Activated CD8-positive, alpha-beta memory T cell treated with anti-CD3 and anti-CD28 coated beads, Interleukin-2, amount 10 ng/mL, durations not matched to agents 7 days and 5 days (primary cell): ENCODE measurements around the gene UBE3A. TPM values are rescaled to one million over a fixed set of nuclear protein-coding genes. Genes with fewer than 3 reads are reported as not detected.
A peak's percentile ranks its signal among the peaks of the same experiment; 100 is the strongest.

ENCODE experiments used
- ATAC-seq: fragments of 150-1000 bp; cut with Tn5 transposase; one replicate; pipeline ENCODE4 v1.10.0; 2021; ENCODE audit warnings: moderate library complexity
- CTCF ChIA-PET: fragments of 350-600 bp; sonication (Branson Sonifier 250); formaldehyde crosslinking; loops from one replicate; lab custom pipeline; 2021; ENCODE audit warnings: antibody characterized with exemption; lab: Charles Lee
- DNase-seq: peaks from one replicate; pipeline ENCODE4 v3.0.0-alpha.2; 2020
- H3K27ac Mint-ChIP-seq: one replicate; pipeline ENCODE4 v1.8.0; 2021; ENCODE audit warnings: mild to moderate bottlenecking, mixed read lengths
- H3K27me3 Mint-ChIP-seq: one replicate; pipeline ENCODE4 v1.8.0; 2021; ENCODE audit warnings: mixed read lengths
- H3K36me3 Mint-ChIP-seq: one replicate; pipeline ENCODE4 v1.8.0; 2021; ENCODE audit warnings: mild to moderate bottlenecking, mixed read lengths
- H3K4me1 Mint-ChIP-seq: one replicate; pipeline ENCODE4 v1.8.0; 2021; ENCODE audit warnings: mixed read lengths
- H3K4me3 Mint-ChIP-seq: one replicate; pipeline ENCODE4 v1.8.0; 2021; ENCODE audit warnings: mild to moderate bottlenecking, moderate library complexity, mixed read lengths
- H3K9me3 Mint-ChIP-seq: one replicate; pipeline ENCODE4 v1.8.0; 2022; ENCODE audit warnings: low read depth, mixed read lengths
- total RNA-seq, 2 experiments: library from RNA; stranded (reverse); gene quantifications; one replicate each; pipeline ENCODE4 v1.2.3, GENCODE V29; 2021

The UBE3A gene
- total RNA-seq, 2 experiments from 2014 or later = 81.0 to 89.8 TPM

DNA sequence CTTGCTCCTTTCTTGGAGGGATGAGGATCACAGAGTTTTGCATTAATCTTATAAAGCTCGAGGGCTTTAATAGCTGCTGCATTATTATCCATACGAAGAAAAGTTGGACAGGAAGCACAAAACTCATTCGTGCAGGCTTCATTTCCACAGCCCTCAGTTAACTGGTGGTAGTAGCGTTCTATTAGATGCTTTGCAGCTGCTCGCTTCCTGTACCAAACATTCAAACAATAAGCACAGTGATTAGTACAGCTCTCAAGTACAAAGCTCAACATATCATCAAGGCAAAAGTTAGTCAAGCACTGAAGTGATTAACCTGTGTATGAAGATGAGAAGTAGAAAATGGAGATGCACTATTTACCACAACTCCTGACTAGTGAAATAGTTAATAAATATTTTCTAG, 63.3 kb downstream of the UBE3A start:
- CTCF ChIA-PET = no interaction called here
- ATAC-seq (no peak), DNase-seq (no peak)
- H3K27me3 Mint-ChIP-seq = no peaks in the 10 kb centered on the region
- H3K27ac Mint-ChIP-seq = no peak overlapping the region
- no peak overlapping the region for H3K4me3 Mint-ChIP-seq
- H3K4me1 Mint-ChIP-seq = peaks cover 9% of the 10 kb centered on the region
- peaks cover 72% of the 10 kb centered on the region for H3K36me3 Mint-ChIP-seq
- peaks cover 8% of the 10 kb centered on the region for H3K9me3 Mint-ChIP-seq

DNA sequence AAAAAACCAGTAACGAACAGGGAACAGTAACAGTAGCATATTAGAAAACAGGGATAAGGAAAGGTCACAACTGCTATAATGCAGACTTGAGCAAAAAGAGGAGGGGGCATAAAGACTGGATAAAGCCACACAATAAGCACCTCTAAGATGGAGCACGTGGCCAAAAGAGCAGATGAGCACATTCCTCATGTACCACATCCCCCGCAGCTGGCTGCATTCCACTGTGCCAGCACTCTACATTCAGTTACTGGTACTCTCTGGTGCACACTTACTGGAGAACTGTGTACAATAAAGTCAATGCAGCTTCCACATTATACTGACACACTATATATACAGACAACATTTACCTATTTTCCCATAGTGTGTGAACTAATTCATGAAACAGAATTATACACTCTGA, 64.7 kb downstream of the UBE3A start:
- H3K9me3 Mint-ChIP-seq = peaks cover 5% of the 10 kb centered on the region
- H3K27me3 Mint-ChIP-seq = no peaks in the 10 kb centered on the region
- peaks cover 73% of the 10 kb centered on the region for H3K36me3 Mint-ChIP-seq
- no peak overlapping the region for H3K4me3 Mint-ChIP-seq
- H3K27ac Mint-ChIP-seq = no peak overlapping the region
- peaks cover 9% of the 10 kb centered on the region for H3K4me1 Mint-ChIP-seq
- DNase-seq = no peak
- CTCF ChIA-PET = no interaction called here
- no peak for ATAC-seq

DNA sequence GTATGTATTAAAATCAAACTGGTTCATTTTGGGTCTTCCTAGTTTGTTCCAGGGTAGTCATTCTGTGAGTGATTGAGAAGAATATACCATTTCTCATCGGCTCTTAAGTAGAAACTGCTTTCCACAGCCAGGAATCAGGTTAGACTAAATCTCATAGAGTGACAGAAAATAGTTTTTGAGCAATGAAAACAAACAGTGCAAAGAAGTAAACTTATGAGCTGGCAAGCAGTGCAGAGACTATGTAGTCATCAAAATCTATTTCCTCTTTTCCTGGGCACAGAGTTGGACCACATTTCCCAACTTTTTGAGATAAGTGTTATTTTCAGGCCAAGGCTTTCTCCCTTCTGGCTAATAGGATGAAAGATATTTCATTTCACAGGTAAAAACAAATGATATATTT, 66.5 kb downstream of the UBE3A start:
- Mint-ChIP-seq H3K9me3 (peaks cover 2% of the 10 kb centered on the region), H3K27ac (no peak overlapping the region)
- ATAC-seq = no peak

DNA sequence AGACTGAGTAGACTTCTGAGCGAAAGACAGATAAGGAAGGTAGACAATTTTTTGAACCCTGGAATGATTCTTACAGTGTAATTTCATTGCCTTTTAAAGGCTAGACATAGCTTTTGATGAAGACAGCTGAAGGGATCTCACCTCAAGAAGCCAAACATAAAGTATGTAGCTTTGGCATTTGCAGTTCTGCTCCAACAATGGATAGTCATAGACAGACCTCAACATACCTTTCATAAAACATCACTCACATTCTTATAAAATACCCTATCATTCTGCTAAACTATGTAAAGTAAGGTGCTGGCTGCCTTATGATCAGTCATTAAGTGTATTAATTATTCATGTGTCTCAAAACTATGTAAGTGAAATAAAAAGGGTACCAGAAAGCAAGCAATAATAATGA, 70.0 kb downstream of the UBE3A start:
- Mint-ChIP-seq H3K9me3 (peaks cover 2% of the 10 kb centered on the region), H3K27ac (no peak overlapping the region), H3K27me3 (no peaks in the 10 kb centered on the region), H3K4me1 (peaks cover 20% of the 10 kb centered on the region), H3K36me3 (peaks cover 60% of the 10 kb centered on the region), H3K4me3 (no peak overlapping the region)
- CTCF ChIA-PET = interaction anchor here (0.9 to 2.1 kb wide), 3 partner anchors 10 to 566 kb away, joined by 3 to 7 read pairs (median 3); no protein-coding TSS in a partner anchor
- DNase-seq = no peak
- no peak for ATAC-seq

More for the DNA sequence above, 66.5 kb downstream of the UBE3A start:
- CTCF ChIA-PET = no interaction called here
- DNase-seq = no peak
- H3K27me3 Mint-ChIP-seq = no peaks in the 10 kb centered on the region
- peaks cover 72% of the 10 kb centered on the region for H3K36me3 Mint-ChIP-seq
- no peak overlapping the region for H3K4me3 Mint-ChIP-seq
- H3K4me1 Mint-ChIP-seq = peaks cover 8% of the 10 kb centered on the region

DNA sequence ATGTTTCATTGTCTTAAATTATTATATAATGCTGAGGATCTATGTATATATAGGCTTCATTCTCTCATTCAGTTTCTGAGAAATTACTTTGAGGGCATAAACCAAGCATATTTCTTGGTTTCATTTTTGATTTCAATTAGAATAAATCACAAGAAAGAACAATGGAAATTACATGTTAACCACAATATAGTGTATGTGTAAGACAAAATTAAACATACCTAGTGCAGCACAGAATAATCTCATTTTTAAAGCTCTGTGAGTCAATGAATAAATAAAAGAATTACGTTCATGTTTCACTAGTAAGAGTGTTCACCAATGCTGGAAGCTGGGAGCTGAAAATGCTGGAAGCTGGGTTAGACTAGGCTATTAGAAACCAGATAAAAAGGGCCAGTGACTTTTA, 72.8 kb downstream of the UBE3A start:
- Mint-ChIP-seq H3K36me3 (peaks cover 56% of the 10 kb centered on the region), H3K9me3 (peaks cover 2% of the 10 kb centered on the region), H3K27ac (peak overlapping the region; percentile 40), H3K4me1 (peaks cover 13% of the 10 kb centered on the region), H3K27me3 (no peaks in the 10 kb centered on the region), H3K4me3 (no peak overlapping the region)
- no peak for DNase-seq
- peak; percentile 51 for ATAC-seq
- CTCF ChIA-PET = interaction anchor here (0.9 kb wide), 1 partner anchor 9 kb away, joined by 3 read pairs; no protein-coding TSS in a partner anchor

DNA sequence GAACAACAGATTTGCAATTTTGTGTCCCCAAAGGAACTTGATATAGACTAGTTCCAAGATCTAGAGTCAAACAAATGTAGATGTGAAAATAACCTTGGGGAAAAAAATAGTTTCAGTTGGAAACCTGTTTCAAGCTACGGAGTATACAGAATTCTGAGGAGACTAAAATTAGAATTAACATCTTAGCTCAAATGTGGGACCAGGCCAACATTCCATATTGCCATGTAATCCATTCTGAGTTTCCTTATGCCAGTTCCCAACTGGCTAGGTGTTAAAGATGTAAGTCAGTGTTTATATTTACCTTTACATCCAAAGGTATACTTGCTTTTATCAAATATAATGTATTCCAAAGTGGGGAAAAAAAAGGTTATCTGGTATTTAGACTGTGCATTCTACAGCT, 76.3 kb downstream of the UBE3A start:
- peaks cover 13% of the 10 kb centered on the region for H3K4me1 Mint-ChIP-seq
- DNase-seq (no peak), ATAC-seq (no peak)
- H3K4me3 Mint-ChIP-seq = no peak overlapping the region
- H3K27ac Mint-ChIP-seq = no peak overlapping the region
- CTCF ChIA-PET = no interaction called here
- H3K36me3 Mint-ChIP-seq = peaks cover 55% of the 10 kb centered on the region
- no peaks in the 10 kb centered on the region for H3K27me3 Mint-ChIP-seq
- H3K9me3 Mint-ChIP-seq = no peaks in the 10 kb centered on the region

DNA sequence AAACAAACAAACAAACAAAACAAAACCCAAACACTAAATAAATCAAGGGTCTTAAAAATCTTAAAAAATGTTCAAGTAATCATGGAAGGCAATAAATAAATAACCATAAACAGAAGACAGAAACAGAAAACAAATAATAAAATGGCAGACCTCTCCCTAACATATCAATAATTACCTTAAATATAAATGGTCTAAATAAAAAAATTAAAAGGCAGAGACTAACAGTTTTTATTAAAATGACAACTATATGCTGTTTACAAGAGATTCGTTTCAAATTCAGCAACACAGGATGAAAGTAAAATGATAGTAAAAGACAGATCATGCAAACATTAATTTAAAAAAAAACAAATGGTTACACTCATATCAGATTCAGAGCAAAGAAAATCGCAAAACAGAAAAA, 91.1 kb downstream of the UBE3A start:
- CTCF ChIA-PET = no interaction called here
- Mint-ChIP-seq H3K4me3 (no peak overlapping the region), H3K27ac (no peak overlapping the region), H3K27me3 (no peaks in the 10 kb centered on the region), H3K9me3 (peaks cover 6% of the 10 kb centered on the region), H3K4me1 (no peaks in the 10 kb centered on the region), H3K36me3 (peaks cover 75% of the 10 kb centered on the region)
- no peak for ATAC-seq
- DNase-seq = no peak

DNA sequence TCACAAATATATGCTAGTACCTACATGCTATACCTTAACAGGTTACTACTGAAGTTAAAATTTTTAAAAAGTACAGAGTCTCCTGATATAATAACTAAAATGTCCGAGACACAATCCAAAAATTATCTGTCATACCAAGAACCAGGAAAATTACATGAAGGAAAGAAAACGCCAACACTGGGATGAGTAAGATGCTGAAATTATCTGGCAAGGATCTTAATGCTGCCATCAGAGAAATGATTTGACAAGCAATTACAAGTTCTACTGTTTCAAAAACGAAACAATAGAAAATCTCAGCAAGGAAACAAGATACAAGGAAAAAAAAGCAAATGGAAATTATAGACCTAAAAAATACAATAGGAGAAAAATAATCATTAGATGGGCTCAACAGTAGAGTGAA, 92.5 kb downstream of the UBE3A start:
- peaks cover 78% of the 10 kb centered on the region for H3K36me3 Mint-ChIP-seq
- H3K4me1 Mint-ChIP-seq = no peaks in the 10 kb centered on the region
- no peak overlapping the region for H3K27ac Mint-ChIP-seq
- no peaks in the 10 kb centered on the region for H3K27me3 Mint-ChIP-seq
- no peak overlapping the region for H3K4me3 Mint-ChIP-seq
- no peak for DNase-seq
- CTCF ChIA-PET = no interaction called here
- peaks cover 6% of the 10 kb centered on the region for H3K9me3 Mint-ChIP-seq
- ATAC-seq = no peak

DNA sequence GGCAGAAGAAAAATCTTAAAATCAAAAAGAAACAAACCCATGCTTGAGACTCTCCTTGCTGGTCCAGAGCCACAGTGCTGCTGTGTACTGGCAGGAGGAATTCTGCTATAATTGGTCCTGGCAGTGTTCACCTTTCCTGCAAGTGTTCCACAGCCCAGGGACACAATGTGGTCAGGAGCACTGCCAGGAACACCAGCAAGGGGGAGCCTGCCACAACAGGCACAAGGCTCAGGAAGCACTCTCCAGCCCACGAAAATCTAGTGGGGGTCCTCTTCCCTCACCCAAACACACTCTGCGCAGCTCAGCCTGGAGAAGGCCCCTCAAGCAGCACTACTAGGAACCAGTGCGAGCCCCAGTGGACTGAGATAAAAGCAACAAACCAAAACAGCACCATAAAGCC, 92.9 kb downstream of the UBE3A start:
- no peak for ATAC-seq
- no peaks in the 10 kb centered on the region for H3K27me3 Mint-ChIP-seq
- no peak overlapping the region for H3K4me3 Mint-ChIP-seq
- peaks cover 6% of the 10 kb centered on the region for H3K9me3 Mint-ChIP-seq
- no peak overlapping the region for H3K27ac Mint-ChIP-seq
- DNase-seq = no peak
- CTCF ChIA-PET = no interaction called here
- H3K4me1 Mint-ChIP-seq = no peaks in the 10 kb centered on the region
- peaks cover 75% of the 10 kb centered on the region for H3K36me3 Mint-ChIP-seq

DNA sequence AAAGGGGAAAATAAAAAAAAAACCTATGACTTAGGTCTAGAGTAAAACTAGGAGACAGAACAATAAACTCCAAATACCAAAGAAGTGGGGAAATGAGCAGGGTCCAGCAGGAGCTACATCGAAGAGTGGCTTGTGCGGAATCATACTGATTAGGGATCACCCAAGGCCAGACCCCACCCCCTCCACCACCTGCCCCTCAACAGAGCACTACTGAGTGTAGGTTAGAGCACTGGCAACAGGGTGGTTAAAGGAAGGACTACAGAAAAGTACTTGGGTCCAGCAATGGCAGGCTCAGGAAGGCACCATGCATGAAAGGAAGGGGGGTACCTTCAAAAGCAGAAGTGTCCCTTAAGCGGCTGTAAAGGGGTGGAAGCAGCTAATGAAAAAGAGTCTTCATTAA, 96.2 kb downstream of the UBE3A start:
- H3K4me1 Mint-ChIP-seq = no peaks in the 10 kb centered on the region
- no peaks in the 10 kb centered on the region for H3K27me3 Mint-ChIP-seq
- H3K9me3 Mint-ChIP-seq = peaks cover 6% of the 10 kb centered on the region
- no peak for ATAC-seq
- peaks cover 67% of the 10 kb centered on the region for H3K36me3 Mint-ChIP-seq
- no peak overlapping the region for H3K27ac Mint-ChIP-seq
- no peak overlapping the region for H3K4me3 Mint-ChIP-seq
- CTCF ChIA-PET = interaction anchor here (1.1 kb wide), 1 partner anchor 591 kb away, joined by 3 read pairs; no protein-coding TSS in a partner anchor
- no peak for DNase-seq

DNA sequence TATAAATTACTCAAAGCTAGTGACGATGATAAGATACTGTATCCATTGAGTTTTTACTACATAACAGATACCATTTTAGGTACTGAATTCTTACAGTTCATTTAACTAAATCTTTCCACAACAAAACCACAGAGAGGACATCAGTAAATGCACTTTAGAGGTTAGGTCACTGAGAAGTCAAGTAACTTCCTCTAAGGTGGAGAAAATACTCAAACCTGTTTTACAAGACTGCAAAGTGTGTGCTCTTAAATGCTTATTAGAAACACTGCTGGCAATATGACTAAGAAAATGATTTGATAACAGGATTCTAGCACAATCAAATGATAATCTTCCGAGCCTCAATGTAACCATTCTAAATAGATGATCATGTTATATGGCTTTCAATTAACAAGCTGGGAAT, 99.4 kb downstream of the UBE3A start:
- Mint-ChIP-seq H3K27ac (no peak overlapping the region), H3K4me3 (no peak overlapping the region), H3K9me3 (peaks cover 6% of the 10 kb centered on the region), H3K4me1 (no peaks in the 10 kb centered on the region), H3K27me3 (no peaks in the 10 kb centered on the region), H3K36me3 (peaks cover 70% of the 10 kb centered on the region)
- DNase-seq (no peak), ATAC-seq (no peak)
- CTCF ChIA-PET = no interaction called here

DNA sequence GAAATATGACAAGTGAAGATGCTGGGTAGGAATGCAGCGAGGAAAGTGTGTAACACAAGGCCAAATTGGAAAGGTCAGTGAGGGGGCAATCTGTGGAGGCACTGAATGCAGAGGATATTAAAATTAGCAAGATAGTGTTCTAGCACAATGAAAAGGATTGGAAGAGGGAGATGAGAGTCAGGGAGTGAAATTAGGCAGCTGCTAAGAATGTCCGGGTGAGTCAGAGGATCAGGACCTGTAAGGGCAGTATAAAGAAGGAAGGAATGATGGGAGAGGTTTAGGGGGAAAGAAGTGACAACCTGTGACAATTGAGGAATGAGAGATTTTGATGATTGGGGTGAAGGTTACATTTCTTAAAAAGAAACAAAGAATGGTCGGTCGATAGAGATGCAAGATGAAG, 103.5 kb downstream of the UBE3A start:
- no peak for DNase-seq
- H3K4me1 Mint-ChIP-seq = no peaks in the 10 kb centered on the region
- H3K9me3 Mint-ChIP-seq = peaks cover 8% of the 10 kb centered on the region
- H3K27ac Mint-ChIP-seq = no peak overlapping the region
- H3K36me3 Mint-ChIP-seq = peaks cover 77% of the 10 kb centered on the region
- H3K4me3 Mint-ChIP-seq = no peak overlapping the region
- CTCF ChIA-PET = no interaction called here
- no peaks in the 10 kb centered on the region for H3K27me3 Mint-ChIP-seq
- no peak for ATAC-seq

DNA sequence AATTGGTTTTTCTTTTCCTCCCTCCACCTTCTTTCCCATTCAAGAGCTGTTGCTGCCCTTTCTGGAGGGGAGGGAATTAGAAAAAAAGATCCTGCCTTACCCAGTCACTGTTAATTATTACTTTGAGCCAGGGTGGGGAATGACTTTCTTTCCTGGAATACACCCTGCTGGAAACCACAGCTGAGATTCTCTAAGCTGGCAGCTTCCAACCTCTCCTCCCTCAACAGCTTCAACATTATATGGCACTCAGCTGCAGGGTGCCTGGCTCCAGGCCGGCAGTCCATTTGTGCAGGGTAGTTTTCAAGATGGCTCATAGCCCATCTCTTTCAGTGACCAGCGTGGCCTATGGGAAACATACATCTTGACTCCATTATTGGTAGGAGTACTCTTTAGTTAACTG, 105.8 kb downstream of the UBE3A start:
- Mint-ChIP-seq H3K4me1 (no peaks in the 10 kb centered on the region), H3K9me3 (peaks cover 8% of the 10 kb centered on the region), H3K4me3 (no peak overlapping the region), H3K27me3 (no peaks in the 10 kb centered on the region), H3K36me3 (peaks cover 64% of the 10 kb centered on the region), H3K27ac (no peak overlapping the region)
- ATAC-seq (no peak), DNase-seq (no peak)
- CTCF ChIA-PET = no interaction called here

DNA sequence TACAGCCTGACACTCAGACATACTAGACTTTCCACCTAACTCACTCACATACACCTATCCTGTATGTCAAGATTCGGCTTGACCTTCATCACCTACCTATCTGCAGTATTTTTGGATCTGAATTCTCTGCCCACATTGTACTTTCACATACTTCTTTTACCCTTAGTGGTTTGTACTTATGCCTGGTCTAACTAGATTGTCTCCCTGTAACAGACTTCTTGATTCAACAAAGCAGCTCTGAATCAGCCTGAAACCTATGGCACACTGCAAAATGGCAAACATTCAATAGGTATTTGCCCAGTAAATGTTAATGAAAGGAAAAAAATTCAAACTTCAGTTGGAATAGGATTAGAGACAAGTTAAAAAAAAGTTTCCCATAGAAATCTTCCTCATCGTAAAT, 106.5 kb downstream of the UBE3A start:
- Mint-ChIP-seq H3K4me1 (no peaks in the 10 kb centered on the region), H3K4me3 (no peak overlapping the region), H3K27me3 (no peaks in the 10 kb centered on the region)

DNA sequence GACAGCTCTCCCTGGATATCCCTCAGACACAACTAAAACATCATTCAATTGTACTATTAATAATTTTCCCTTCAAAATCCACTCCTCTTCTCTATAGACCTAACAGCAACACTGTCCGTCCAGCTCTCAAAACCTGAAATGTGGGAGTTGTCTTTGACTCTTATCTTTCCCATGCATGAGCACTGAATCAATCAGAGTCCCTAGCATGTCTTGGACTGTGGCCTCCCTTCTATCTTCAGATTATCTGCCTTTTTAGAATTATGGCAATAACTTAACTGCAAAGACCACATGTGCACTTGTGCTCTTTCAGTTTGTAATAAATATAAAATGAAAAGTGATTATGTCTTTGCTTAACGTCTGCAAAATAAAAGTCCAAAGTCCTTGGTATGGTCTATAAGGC, 107.0 kb downstream of the UBE3A start:
- ATAC-seq (no peak), DNase-seq (no peak)
- Mint-ChIP-seq H3K9me3 (peaks cover 8% of the 10 kb centered on the region), H3K4me1 (no peaks in the 10 kb centered on the region), H3K27me3 (no peaks in the 10 kb centered on the region), H3K27ac (no peak overlapping the region), H3K36me3 (peaks cover 58% of the 10 kb centered on the region), H3K4me3 (no peak overlapping the region)
- CTCF ChIA-PET = no interaction called here

More for the DNA sequence above, 106.5 kb downstream of the UBE3A start:
- no peak for DNase-seq
- Mint-ChIP-seq H3K27ac (no peak overlapping the region), H3K36me3 (peaks cover 60% of the 10 kb centered on the region), H3K9me3 (peaks cover 8% of the 10 kb centered on the region)
- no peak for ATAC-seq
- CTCF ChIA-PET = no interaction called here
